Activated naive CD8-positive, alpha-beta T cell treated with anti-CD3 and anti-CD28 coated beads, Interleukin-2, amount 10 ng/mL, durations not matched to agents 7 days and 5 days (primary cell): ENCODE data around the gene SUCNR1. TPM values are rescaled to one million over a fixed set of nuclear protein-coding genes. Genes with fewer than 3 reads are reported as not detected.
A peak's percentile ranks its signal among the peaks of the same experiment; 100 is the strongest.
"Not testable (repeated sequence)": the region's sequence is repeated elsewhere in the genome, so short reads cannot be mapped to it uniquely, and the experiment has no call there.

ENCODE experiments used
- ATAC-seq: fragments of 150-1000 bp; cut with Tn5 transposase; one replicate; pipeline ENCODE4 v1.10.0; 2021; ENCODE audit warnings: low read depth, moderate library complexity
- POLR2A ChIA-PET: fragments of 350-600 bp; sonication (Branson Sonifier 250); formaldehyde crosslinking; loops from one replicate; lab custom pipeline; 2021; ENCODE audit warnings: antibody characterized with exemption; lab: Charles Lee
- DNase-seq: peaks from one replicate; pipeline ENCODE4 v3.0.0; 2021
- H3K27ac Mint-ChIP-seq: one replicate; pipeline ENCODE4 v1.8.0; 2022; ENCODE audit warnings: mild to moderate bottlenecking, mixed read lengths
- H3K27me3 Mint-ChIP-seq: one replicate; pipeline ENCODE4 v1.8.0; 2022; ENCODE audit warnings: mild to moderate bottlenecking, moderate library complexity, mixed read lengths
- H3K36me3 Mint-ChIP-seq: one replicate; pipeline ENCODE4 v1.8.0; 2021; ENCODE audit warnings: mild to moderate bottlenecking, mixed read lengths
- H3K4me1 Mint-ChIP-seq: one replicate; pipeline ENCODE4 v1.8.0; 2021; ENCODE audit warnings: mixed read lengths
- H3K4me3 Mint-ChIP-seq: one replicate; pipeline ENCODE4 v1.8.0; 2022; ENCODE audit warnings: mild to moderate bottlenecking, moderate library complexity, mixed read lengths
- H3K9me3 Mint-ChIP-seq: one replicate; pipeline ENCODE4 v1.8.0; 2021; ENCODE audit warnings: mixed read lengths
- total RNA-seq, 2 experiments: library from RNA; stranded (reverse); gene quantifications; one replicate each; pipeline ENCODE4 v1.2.3, GENCODE V29; 2021

Gene SUCNR1
- total RNA-seq, 2 experiments from 2014 or later, result 0.06 to 0.08 TPM

DNA sequence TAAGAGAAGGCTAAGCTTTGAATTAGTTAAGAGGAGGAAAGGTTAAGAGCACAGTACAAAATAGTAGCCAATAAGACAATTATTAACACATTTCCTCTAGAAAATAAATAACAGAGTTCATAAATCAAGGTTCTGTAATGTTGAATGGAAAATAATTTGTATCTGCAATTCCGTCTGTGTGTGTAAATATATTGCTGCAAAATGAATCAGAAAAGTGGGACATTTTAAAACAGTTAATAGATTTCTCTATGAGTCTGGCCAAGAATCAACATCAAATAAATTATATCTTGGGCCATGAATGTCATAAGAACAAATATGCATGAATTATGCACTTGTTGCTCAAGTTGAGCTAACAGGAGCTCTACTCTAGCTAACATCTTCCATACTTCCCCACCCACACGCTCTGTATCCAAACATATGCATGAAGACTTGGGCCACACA, 14.2 kb upstream of the SUCNR1 start:
- Mint-ChIP-seq H3K27me3 (peaks cover 12% of the 10 kb centered on the region), H3K9me3 (no peaks in the 10 kb centered on the region), H3K4me3 (no peak overlapping the region), H3K36me3 (no peaks in the 10 kb centered on the region), H3K27ac (no peak overlapping the region), H3K4me1 (no peaks in the 10 kb centered on the region)
- POLR2A ChIA-PET, result no interaction called here
- ATAC-seq (no peak), DNase-seq (no peak)

DNA sequence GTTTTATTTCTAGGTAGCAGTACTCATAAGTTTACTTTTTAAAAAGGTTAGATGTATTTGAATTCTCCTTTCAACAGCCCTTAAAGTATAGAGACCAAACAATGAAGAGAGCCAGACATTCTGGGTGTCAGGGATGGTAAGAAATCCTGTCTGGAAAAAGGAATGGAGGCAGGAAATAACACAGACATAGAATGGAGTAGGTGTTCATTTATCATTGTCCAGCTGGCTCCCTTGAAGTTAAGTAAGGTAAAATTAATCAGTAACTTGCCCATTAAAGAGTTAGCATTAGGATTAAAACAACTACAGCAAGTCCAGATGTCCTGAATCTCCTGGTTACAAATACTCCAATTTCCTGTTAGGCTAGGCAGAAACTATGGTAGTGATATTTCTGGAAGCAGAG, 13.5 kb upstream of the SUCNR1 start:
- POLR2A ChIA-PET, result no interaction called here
- H3K27ac Mint-ChIP-seq, result no peak overlapping the region
- DNase-seq (no peak), ATAC-seq (no peak)
- no peaks in the 10 kb centered on the region for H3K4me1 Mint-ChIP-seq
- H3K36me3 Mint-ChIP-seq, result no peaks in the 10 kb centered on the region
- H3K27me3 Mint-ChIP-seq, result peaks cover 12% of the 10 kb centered on the region
- H3K4me3 Mint-ChIP-seq, result no peak overlapping the region
- H3K9me3 Mint-ChIP-seq, result no peaks in the 10 kb centered on the region

DNA sequence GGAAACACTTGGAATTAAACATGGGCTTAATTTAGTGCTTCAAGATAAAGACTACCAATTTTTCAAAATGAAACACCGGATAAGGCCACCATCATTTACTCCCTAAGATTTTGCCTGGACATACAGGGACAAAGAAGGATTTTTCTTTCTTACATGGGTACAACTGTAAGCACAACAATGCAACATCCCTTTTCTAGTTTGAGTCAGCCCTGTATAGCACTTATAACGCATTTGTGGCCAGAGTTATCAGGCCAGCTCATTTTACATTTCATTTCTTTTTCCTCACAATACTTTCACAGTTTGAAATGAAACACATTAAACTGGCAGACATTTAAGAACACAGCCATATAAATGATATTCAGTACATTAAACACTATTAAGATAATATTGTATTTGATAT, 9.8 kb upstream of the SUCNR1 start:
- POLR2A ChIA-PET, result no interaction called here
- DNase-seq (no peak), ATAC-seq (no peak)
- peaks cover 16% of the 10 kb centered on the region for H3K27me3 Mint-ChIP-seq
- no peak overlapping the region for H3K4me3 Mint-ChIP-seq
- no peaks in the 10 kb centered on the region for H3K36me3 Mint-ChIP-seq
- H3K27ac Mint-ChIP-seq, result no peak overlapping the region
- H3K9me3 Mint-ChIP-seq, result peaks cover 1% of the 10 kb centered on the region
- no peaks in the 10 kb centered on the region for H3K4me1 Mint-ChIP-seq

DNA sequence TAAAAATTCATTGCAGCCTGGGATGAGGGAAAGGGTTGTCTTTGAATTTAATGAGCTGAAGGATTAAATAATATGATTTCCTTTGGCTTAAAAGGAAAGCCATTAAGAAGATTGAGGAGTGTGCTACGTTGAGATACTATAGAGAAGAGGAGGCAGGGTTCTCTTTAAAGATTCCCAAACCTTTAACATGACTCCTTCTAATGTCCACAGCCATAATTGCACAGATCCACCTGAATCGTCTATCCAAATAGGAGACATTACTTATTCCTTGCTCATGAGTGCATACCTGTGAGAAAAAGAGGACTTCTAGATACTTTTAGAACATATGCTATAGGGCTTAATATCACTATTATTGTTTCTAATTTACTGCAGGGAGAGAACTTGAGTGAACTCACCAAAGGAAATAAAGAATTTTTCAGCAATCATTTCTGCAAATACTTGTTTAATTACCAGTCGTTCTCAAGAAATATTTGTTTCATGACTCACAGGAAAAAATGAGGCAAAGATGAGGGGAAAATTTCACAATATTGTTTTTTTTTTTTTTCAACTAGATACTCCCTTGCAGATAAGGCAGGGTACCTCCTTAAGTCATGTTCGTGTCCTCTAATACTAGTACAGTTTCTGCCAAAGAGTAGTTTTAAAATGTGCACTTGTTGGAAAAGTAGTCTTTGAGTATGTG, 8.9 kb upstream of the SUCNR1 start:
- Mint-ChIP-seq H3K27ac (no peak overlapping the region), H3K4me3 (no peak overlapping the region), H3K36me3 (no peaks in the 10 kb centered on the region), H3K4me1 (no peaks in the 10 kb centered on the region), H3K27me3 (peaks cover 9% of the 10 kb centered on the region), H3K9me3 (peaks cover 1% of the 10 kb centered on the region)
- DNase-seq (no peak), ATAC-seq (no peak)
- POLR2A ChIA-PET, result no interaction called here

DNA sequence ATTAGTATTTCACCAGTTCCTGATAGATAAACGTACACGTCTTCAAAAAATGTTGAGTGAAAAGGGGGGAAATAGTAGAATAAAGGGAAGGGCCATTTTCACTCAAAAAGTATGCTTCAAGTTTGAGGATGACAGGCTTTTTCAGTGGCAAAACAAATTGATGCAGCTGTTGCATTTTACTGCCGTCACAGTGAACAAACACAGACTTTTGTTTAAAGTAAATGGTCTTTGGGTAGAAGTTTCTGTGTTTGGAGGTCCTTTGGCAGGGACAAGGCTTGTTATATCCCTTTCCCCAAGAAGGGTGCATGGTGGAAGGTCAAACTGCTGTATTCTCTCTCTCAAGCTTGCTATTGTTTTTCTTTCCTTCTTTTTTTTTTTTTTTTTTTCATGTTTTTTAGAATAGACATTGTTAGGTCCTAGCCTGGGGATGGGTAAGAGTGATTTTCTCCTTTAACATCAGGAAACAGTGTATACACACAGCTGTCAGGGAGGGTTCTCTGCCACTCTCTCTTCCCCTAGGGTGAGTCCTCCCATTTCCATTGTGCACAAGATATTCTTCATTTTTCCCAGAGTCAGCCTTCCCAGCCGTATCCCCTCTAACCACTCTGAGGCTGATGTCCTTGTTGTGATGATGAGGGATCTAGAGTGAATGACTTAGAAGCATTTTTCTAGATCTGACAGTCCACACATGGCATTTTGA, 6.6 kb upstream of the SUCNR1 start:
- Mint-ChIP-seq H3K36me3 (no peaks in the 10 kb centered on the region), H3K4me3 (no peak overlapping the region), H3K4me1 (peaks cover 6% of the 10 kb centered on the region), H3K9me3 (peaks cover 1% of the 10 kb centered on the region), H3K27me3 (peaks cover 9% of the 10 kb centered on the region), H3K27ac (no peak overlapping the region)
- no peak for ATAC-seq
- DNase-seq, result no peak
- POLR2A ChIA-PET, result no interaction called here

DNA sequence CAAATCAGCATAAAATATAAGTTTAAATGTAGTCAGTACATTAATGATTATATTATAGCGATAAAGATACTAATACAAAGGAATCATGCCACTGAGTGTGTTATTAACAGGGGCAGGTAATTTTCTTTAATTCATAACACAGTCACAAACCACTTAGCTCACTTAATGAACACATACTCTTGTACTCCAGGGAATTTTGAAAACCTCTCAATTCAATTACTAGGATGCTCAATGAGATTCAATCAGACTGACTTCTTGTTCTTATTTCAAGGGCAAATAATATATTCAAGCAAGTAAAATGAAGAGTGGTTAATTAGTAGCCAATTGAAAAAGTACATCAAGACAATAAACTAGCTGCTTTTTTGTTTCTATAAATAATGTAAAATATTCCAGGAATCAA, 5.8 kb upstream of the SUCNR1 start:
- Mint-ChIP-seq H3K27me3 (peaks cover 9% of the 10 kb centered on the region), H3K27ac (no peak overlapping the region), H3K36me3 (no peaks in the 10 kb centered on the region), H3K4me3 (no peak overlapping the region), H3K4me1 (peaks cover 8% of the 10 kb centered on the region), H3K9me3 (peaks cover 1% of the 10 kb centered on the region)
- POLR2A ChIA-PET, result no interaction called here
- DNase-seq (no peak), ATAC-seq (no peak)

DNA sequence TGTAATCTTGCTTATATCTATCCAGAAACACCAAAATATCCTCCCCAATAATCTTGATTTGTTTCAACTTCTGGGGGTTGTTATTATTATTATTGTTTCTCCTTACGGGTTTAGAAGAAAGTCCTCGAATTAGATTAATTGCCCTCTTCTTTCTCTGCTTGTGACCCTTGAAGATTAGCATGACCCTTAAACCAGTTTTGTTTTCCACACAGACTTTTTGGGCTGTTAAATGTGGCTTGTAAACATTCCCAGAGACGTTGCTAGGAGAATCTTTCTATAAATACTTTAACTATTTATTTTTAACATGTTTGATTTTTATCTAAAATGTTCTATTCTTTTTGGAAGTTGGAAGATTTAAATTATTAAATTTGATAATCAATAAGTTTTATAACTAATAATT, 4.3 kb upstream of the SUCNR1 start:
- H3K27me3 Mint-ChIP-seq, result peaks cover 9% of the 10 kb centered on the region
- DNase-seq, result no peak
- H3K4me1 Mint-ChIP-seq, result peaks cover 8% of the 10 kb centered on the region
- H3K36me3 Mint-ChIP-seq, result no peaks in the 10 kb centered on the region
- POLR2A ChIA-PET, result no interaction called here
- no peak overlapping the region for H3K27ac Mint-ChIP-seq
- no peak for ATAC-seq
- H3K9me3 Mint-ChIP-seq, result peaks cover 1% of the 10 kb centered on the region
- H3K4me3 Mint-ChIP-seq, result no peak overlapping the region

DNA sequence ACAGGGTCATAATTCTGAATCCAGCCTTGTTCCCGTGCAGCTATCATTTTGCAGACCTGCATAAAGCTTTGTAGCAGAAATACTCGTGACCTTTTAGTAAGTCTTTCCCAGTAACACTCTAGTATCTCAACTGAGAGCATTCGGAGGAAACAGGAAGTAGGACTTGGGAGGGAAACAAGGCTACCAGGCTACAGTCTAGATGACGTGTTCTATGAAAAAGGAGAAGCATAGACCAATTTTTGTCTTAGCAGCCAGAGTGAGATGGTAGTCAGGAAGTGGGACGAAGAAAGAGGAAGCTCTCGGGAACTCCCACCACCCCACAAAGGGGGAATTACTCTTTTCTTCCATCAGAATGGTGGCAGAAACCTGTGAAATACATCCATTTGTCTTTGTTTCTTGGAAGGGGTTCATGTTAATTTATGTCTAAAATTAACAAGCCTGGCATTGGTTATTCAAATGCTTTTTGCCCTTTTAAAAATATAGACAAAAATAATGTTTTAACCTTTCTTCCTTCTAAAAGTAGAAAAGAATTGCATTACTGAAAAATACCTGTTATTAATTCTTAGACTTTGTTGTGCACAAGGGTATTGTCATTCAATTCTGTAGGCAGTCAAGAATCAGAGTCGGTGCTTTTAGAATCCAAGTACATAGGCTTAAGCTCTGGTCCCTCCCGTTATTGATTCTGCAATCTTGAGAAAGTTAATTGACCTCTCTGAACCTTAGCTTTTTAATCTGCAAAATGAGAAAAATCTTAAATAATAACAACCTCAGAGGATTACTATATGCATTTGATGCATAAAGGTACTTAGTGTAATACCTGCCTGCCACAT, 1.6 kb upstream of the SUCNR1 start:
- ATAC-seq (no peak), DNase-seq (no peak)
- Mint-ChIP-seq H3K9me3 (no peaks in the 10 kb centered on the region), H3K27ac (no peak overlapping the region), H3K27me3 (peaks cover 4% of the 10 kb centered on the region), H3K36me3 (no peaks in the 10 kb centered on the region), H3K4me3 (peak overlapping the region; percentile 42), H3K4me1 (peaks cover 13% of the 10 kb centered on the region)
- POLR2A ChIA-PET, result interaction anchor here (0.6 kb wide), 1 partner anchor 827 kb away, joined by 5 read pairs; no protein-coding TSS in a partner anchor

DNA sequence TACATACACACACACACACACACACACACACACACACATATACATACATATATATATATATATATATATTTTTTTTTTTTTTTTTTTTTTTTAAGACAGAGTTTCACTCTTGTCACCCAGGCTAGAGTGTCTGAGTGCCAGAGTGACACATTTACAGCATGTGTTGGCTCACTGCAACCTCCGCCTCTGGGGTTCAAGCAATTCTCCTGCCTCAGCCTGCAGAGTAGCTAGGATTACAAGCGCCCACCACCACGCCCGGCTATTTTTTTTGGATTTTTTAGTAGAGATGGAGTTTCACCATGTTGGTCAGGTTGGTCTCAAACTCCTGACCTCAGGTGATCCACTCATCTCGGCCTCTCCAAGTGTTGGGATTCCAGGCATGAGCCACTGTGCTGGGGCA, 636 bp downstream of the SUCNR1 start:
- H3K27ac Mint-ChIP-seq, H3K9me3 Mint-ChIP-seq, POLR2A ChIA-PET, DNase-seq, ATAC-seq, H3K27me3 Mint-ChIP-seq, H3K36me3 Mint-ChIP-seq, H3K4me3 Mint-ChIP-seq: not testable (repeated sequence)
- peaks cover 13% of the 10 kb centered on the region for H3K4me1 Mint-ChIP-seq

DNA sequence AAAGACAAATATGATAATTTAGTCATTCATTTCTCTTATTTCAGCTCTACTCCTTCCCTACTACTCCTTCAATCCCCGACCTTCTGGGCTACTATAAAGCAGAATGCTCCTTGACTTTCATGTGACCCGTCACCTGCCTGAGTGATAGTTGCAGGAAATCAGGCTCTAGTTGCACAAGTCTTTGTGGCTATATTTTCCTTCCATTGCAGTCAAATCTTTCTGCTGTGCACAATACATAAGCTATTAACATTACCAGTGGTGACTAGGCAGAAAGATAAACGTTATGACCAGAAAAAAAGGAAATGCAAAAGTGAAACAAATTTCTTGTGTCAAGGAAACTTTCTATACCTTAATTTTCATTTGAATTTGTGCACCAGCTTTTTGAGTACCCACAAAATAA, 2.3 kb downstream of the SUCNR1 start:
- peak; percentile 22 for ATAC-seq
- POLR2A ChIA-PET, result interaction anchor here (0.8 kb wide), 1 partner anchor 17 kb away, joined by 3 read pairs; no protein-coding TSS in a partner anchor
- no peaks in the 10 kb centered on the region for H3K9me3 Mint-ChIP-seq
- H3K27ac Mint-ChIP-seq, result no peak overlapping the region
- no peaks in the 10 kb centered on the region for H3K36me3 Mint-ChIP-seq
- DNase-seq, result no peak
- peak overlapping the region; percentile 61 for H3K4me3 Mint-ChIP-seq
- H3K27me3 Mint-ChIP-seq, result no peaks in the 10 kb centered on the region
- peaks cover 16% of the 10 kb centered on the region for H3K4me1 Mint-ChIP-seq

DNA sequence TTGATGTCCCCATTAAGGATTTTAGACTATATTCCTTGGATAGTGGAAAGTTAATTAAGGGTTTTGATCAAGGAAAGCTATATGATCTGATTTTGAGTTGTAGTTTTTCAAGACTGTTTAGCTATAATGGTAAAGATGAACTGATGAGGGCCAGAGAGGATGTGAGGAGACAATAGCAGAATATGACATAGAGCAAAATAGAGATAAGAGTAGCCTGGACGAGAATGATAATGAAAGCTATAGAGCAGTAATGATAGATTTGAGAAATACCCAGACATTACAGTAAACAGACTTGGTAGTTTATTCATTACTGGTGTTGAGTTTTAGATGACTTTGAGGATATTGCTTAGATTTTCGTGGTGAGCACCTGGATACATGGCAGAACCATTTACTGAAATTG, 3.8 kb downstream of the SUCNR1 start:
- ATAC-seq, result no peak
- no peaks in the 10 kb centered on the region for H3K27me3 Mint-ChIP-seq
- no peaks in the 10 kb centered on the region for H3K9me3 Mint-ChIP-seq
- POLR2A ChIA-PET, result no interaction called here
- DNase-seq, result no peak
- H3K4me1 Mint-ChIP-seq, result peaks cover 8% of the 10 kb centered on the region
- H3K27ac Mint-ChIP-seq, result no peak overlapping the region
- H3K36me3 Mint-ChIP-seq, result no peaks in the 10 kb centered on the region
- no peak overlapping the region for H3K4me3 Mint-ChIP-seq

DNA sequence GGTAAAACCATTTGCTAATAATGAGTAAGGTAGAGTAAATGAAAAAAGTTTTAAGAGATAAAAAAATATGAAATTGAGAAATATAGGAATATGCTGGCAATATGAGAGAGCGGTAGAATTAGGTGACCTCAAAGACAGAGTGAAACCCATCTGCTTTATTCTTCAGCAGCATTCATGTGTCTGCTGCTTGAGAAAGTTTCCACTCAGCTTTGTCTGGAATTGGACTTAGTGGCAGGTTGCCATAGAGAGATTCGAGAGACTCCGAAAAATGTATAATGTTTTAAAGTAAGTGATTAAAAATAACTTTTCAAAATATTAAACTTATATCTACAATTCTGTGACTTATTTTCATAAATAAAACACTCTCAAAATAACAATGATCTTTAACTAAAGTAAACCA, 5.0 kb downstream of the SUCNR1 start:
- H3K27ac Mint-ChIP-seq, result no peak overlapping the region
- POLR2A ChIA-PET, result no interaction called here
- DNase-seq (no peak), ATAC-seq (no peak)
- H3K4me1 Mint-ChIP-seq, result peaks cover 8% of the 10 kb centered on the region
- H3K4me3 Mint-ChIP-seq, result no peak overlapping the region
- H3K9me3 Mint-ChIP-seq, result no peaks in the 10 kb centered on the region
- H3K27me3 Mint-ChIP-seq, result no peaks in the 10 kb centered on the region
- H3K36me3 Mint-ChIP-seq, result no peaks in the 10 kb centered on the region

DNA sequence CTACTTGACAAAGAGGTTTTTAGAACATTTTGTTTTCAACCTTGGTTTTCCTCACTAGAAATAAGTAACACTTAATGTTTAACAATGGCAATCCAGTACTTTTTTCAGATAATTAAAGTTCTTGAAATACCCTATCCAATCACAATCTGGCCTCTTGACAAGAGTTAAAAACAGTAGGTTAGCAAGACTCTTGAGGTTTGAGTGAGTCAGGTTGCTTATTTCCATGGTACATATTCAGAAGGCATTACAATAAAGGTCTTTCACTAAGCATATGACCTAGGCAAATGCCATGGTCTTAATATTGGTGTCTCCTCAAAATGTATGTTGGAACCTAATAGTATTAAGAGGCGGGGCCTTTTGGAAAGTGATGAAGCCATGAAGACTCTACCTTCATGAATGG, 5.6 kb downstream of the SUCNR1 start:
- ATAC-seq, result no peak
- H3K27ac Mint-ChIP-seq, result no peak overlapping the region
- no peak for DNase-seq
- peaks cover 8% of the 10 kb centered on the region for H3K4me1 Mint-ChIP-seq
- POLR2A ChIA-PET, result no interaction called here
- no peaks in the 10 kb centered on the region for H3K27me3 Mint-ChIP-seq
- H3K9me3 Mint-ChIP-seq, result no peaks in the 10 kb centered on the region
- no peaks in the 10 kb centered on the region for H3K36me3 Mint-ChIP-seq
- H3K4me3 Mint-ChIP-seq, result no peak overlapping the region
